ENCODE data around the gene XRCC4. TPM values are rescaled to one million over a fixed set of nuclear protein-coding genes. Genes with fewer than 3 reads are reported as not detected.

Gene XRCC4
- polyA plus RNA-seq, 1 donor from 2014 or later = 22.9 TPM

DNA sequence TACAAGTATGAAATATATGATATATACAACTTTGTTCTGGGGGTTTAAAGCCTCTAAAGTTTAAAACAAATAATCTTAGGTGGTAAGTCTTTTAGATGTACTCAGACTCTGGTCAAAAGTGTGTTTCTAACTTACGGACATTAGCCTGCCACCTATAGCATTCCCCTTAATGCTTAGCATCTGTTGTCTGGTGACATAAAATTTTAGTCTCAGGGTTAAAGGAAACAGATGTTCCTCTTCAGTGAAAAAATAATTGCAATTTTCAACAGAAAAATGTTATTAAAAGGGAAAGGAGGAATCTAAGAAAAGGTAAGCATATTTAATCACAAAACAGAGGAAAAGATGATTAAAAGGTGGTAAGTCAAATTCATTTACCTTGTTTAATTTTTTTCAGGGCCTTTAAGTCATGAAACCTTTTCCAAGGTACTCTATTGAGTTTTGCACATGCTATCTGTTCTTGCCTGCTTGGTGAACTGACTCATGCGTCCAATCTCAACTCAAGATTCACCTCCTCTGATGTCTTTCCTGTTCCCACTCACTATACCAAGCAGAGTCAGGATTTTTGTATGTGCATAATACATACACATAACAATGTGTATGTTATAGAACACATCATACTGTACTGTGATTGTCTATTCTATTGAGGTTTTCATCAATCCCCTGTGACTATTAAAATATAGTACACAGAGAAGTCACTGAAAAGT lies 8.1 kb upstream of the XRCC4 start:
- H3K79me2 ChIP-seq (replicated peaks; ENCODE audit: insufficient read depth, low read length) = peaks cover 100% of the 10 kb centered on the region
- no peak overlapping the region for H3K4me3 ChIP-seq (ENCODE audit: low read length)
- no peak overlapping the region for H3K27ac ChIP-seq (ENCODE audit: low read length)
- no peak overlapping the region for H2AFZ ChIP-seq (ENCODE audit: low read depth, low read length)
- no peak overlapping the region for H3K9ac ChIP-seq (ENCODE audit: low read length)
- no peaks in the 10 kb centered on the region for H3K9me2 ChIP-seq (ENCODE audit: insufficient read depth, low read length)
- no peaks in the 10 kb centered on the region for H4K20me1 ChIP-seq (ENCODE audit: insufficient read depth)
- TF ChIP-seq RAD21 (conservative IDR thresholded peaks at IDR 0.05) = no peak
- no peak for TF ChIP-seq EP300 (conservative IDR thresholded peaks at IDR 0.05; ENCODE audit: poor library complexity, severe bottlenecking)
- TF ChIP-seq EZH2 (IDR thresholded peaks at IDR 0.05; ENCODE audit: borderline replicate concordance, insufficient read depth, low read length, poor library complexity, severe bottlenecking) = no peak
- TF ChIP-seq, protein P1, sequence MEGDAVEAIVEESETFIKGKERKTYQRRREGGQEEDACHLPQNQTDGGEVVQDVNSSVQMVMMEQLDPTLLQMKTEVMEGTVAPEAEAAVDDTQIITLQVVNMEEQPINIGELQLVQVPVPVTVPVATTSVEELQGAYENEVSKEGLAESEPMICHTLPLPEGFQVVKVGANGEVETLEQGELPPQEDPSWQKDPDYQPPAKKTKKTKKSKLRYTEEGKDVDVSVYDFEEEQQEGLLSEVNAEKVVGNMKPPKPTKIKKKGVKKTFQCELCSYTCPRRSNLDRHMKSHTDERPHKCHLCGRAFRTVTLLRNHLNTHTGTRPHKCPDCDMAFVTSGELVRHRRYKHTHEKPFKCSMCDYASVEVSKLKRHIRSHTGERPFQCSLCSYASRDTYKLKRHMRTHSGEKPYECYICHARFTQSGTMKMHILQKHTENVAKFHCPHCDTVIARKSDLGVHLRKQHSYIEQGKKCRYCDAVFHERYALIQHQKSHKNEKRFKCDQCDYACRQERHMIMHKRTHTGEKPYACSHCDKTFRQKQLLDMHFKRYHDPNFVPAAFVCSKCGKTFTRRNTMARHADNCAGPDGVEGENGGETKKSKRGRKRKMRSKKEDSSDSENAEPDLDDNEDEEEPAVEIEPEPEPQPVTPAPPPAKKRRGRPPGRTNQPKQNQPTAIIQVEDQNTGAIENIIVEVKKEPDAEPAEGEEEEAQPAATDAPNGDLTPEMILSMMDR (IDR thresholded peaks at IDR 0.05; ENCODE audit: poor library complexity, severe bottlenecking) = no peak
- TF ChIP-seq TAF1 (IDR thresholded peaks at IDR 0.05; ENCODE audit: low read depth) = no peak
- TF ChIP-seq MXI1 (conservative IDR thresholded peaks at IDR 0.05; ENCODE audit: poor library complexity, severe bottlenecking) = no peak
- TF ChIP-seq, protein P2, sequence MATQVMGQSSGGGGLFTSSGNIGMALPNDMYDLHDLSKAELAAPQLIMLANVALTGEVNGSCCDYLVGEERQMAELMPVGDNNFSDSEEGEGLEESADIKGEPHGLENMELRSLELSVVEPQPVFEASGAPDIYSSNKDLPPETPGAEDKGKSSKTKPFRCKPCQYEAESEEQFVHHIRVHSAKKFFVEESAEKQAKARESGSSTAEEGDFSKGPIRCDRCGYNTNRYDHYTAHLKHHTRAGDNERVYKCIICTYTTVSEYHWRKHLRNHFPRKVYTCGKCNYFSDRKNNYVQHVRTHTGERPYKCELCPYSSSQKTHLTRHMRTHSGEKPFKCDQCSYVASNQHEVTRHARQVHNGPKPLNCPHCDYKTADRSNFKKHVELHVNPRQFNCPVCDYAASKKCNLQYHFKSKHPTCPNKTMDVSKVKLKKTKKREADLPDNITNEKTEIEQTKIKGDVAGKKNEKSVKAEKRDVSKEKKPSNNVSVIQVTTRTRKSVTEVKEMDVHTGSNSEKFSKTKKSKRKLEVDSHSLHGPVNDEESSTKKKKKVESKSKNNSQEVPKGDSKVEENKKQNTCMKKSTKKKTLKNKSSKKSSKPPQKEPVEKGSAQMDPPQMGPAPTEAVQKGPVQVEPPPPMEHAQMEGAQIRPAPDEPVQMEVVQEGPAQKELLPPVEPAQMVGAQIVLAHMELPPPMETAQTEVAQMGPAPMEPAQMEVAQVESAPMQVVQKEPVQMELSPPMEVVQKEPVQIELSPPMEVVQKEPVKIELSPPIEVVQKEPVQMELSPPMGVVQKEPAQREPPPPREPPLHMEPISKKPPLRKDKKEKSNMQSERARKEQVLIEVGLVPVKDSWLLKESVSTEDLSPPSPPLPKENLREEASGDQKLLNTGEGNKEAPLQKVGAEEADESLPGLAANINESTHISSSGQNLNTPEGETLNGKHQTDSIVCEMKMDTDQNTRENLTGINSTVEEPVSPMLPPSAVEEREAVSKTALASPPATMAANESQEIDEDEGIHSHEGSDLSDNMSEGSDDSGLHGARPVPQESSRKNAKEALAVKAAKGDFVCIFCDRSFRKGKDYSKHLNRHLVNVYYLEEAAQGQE (IDR thresholded peaks at IDR 0.05; ENCODE audit: borderline replicate concordance) = no peak
- TF ChIP-seq SMC3 (conservative IDR thresholded peaks at IDR 0.05; ENCODE audit: poor library complexity) = no peak
- TF ChIP-seq POLR2AphosphoS5 (IDR thresholded peaks at IDR 0.05) = no peak
- H3F3A ChIP-seq (ENCODE audit: insufficient read depth, low read length, poor library complexity, severe bottlenecking) = no peaks in the 10 kb centered on the region
- H3K4me2 ChIP-seq (ENCODE audit: low read length) = no peak overlapping the region
- no peaks in the 10 kb centered on the region for H3K27me3 ChIP-seq (ENCODE audit: insufficient read depth, low read depth, low read length)
- no peaks in the 10 kb centered on the region for H3K9me3 ChIP-seq (ENCODE audit: low read length)
- H3K36me3 ChIP-seq (ENCODE audit: insufficient read depth, low read length) = peaks cover 2% of the 10 kb centered on the region

DNA sequence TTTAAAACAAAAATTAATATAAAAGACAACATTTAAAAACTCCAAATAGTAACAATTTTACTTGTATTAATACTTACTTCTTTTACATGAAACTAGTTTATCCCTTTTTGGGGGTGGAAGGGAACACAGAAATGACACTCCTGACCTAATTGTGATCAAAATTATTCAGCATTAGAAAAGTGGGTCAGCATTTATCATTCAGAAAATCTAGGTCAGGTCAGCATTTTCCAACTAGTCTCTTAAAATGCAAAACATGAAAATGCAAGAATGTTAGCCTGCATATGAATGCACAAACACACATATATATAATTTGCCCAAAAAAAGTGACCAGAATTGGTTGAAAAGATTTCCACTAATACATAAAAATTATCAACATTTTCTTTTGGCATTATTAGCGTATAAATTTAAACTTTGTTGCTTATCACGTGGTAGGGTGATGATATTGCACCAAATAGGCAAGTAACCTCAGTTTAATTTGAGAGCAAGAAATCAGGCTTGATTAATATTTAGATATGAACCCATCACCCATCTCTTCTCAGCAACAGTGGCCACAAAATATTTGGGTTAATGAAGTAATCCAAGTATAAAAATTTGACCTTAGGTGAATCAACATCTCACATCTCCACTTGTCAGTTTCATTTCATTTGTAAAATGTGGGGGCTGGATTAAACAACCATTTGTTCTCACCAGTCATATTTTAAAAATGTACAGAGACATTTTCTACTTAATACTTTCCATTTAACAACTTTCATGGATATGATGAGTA lies 5.9 kb upstream of the XRCC4 start:
- H3K79me2 ChIP-seq (replicated peaks; ENCODE audit: insufficient read depth, low read length) = peaks cover 100% of the 10 kb centered on the region
- TF ChIP-seq, protein P2 (IDR thresholded peaks at IDR 0.05; ENCODE audit: borderline replicate concordance) = no peak
- TF ChIP-seq RAD21 (conservative IDR thresholded peaks at IDR 0.05) = no peak
- TF ChIP-seq EZH2 (IDR thresholded peaks at IDR 0.05; ENCODE audit: borderline replicate concordance, insufficient read depth, low read length, poor library complexity, severe bottlenecking) = no peak
- TF ChIP-seq EP300 (conservative IDR thresholded peaks at IDR 0.05; ENCODE audit: poor library complexity, severe bottlenecking) = no peak
- TF ChIP-seq SMC3 (conservative IDR thresholded peaks at IDR 0.05; ENCODE audit: poor library complexity) = no peak
- TF ChIP-seq MXI1 (conservative IDR thresholded peaks at IDR 0.05; ENCODE audit: poor library complexity, severe bottlenecking) = no peak
- no peak for TF ChIP-seq TAF1 (IDR thresholded peaks at IDR 0.05; ENCODE audit: low read depth)
- no peak for TF ChIP-seq POLR2AphosphoS5 (IDR thresholded peaks at IDR 0.05)
- H3K36me3 ChIP-seq (ENCODE audit: insufficient read depth, low read length) = no peaks in the 10 kb centered on the region
- peak overlapping the region; percentile 91 for H3K4me3 ChIP-seq (ENCODE audit: low read length)
- no peaks in the 10 kb centered on the region for H3K9me2 ChIP-seq (ENCODE audit: insufficient read depth, low read length)
- H4K20me1 ChIP-seq (ENCODE audit: insufficient read depth) = no peaks in the 10 kb centered on the region
- H3K27ac ChIP-seq (ENCODE audit: low read length) = no peak overlapping the region
- H3K9me3 ChIP-seq (ENCODE audit: low read length) = no peaks in the 10 kb centered on the region
- H3K9ac ChIP-seq (ENCODE audit: low read length) = no peak overlapping the region
- peak overlapping the region; percentile 13 for H3K4me2 ChIP-seq (ENCODE audit: low read length)
- no peak overlapping the region for H2AFZ ChIP-seq (ENCODE audit: low read depth, low read length)
- H3F3A ChIP-seq (ENCODE audit: insufficient read depth, low read length, poor library complexity, severe bottlenecking) = no peaks in the 10 kb centered on the region
- no peaks in the 10 kb centered on the region for H3K27me3 ChIP-seq (ENCODE audit: insufficient read depth, low read depth, low read length)
